A549 (cell line): ENCODE measurements around the gene EXT2. TPM values are rescaled to one million over a fixed set of nuclear protein-coding genes. Genes with fewer than 3 reads are reported as not detected.

ENCODE experiments used
- ATAC-seq, 2 experiments: fragments of 200-7000 bp in 1 of 2; fragments of >200 bp in 1 of 2; cut with Nextera tagmentation in 1 of 2; cut with Tn5 transposase in 1 of 2; 3 replicates each; pipeline versions ENCODE4 v1.8.0 to v1.9.1; 2018 to 2020; ENCODE audit warnings: mild to moderate bottlenecking in 1 of 2, moderate library complexity in 1 of 2
- CTCF ChIA-PET: fragments of 300-600 bp; sonication (Branson Sonifier 250); formaldehyde crosslinking; extraction: SDS; loops from one replicate; lab custom pipeline; 2021; ENCODE audit warnings: antibody characterized with exemption, inconsistent platforms; lab: Yijun Ruan, JAX
- POLR2A ChIA-PET: fragments of 350-600 bp; formaldehyde crosslinking; extraction: SDS; loops from one replicate; lab custom pipeline; 2021; ENCODE audit warnings: antibody characterized with exemption, inconsistent platforms; lab: Yijun Ruan, JAX
- DNase-seq, 2 experiments: peaks; one replicate each; pipeline versions ENCODE4 v3.0.0 to v3.0.0-alpha.2; 2011 to 2016; ENCODE audit warnings: low read depth in 1 of 2, low spot score in 1 of 2
- FAIRE-seq: peaks from 2 replicates; lab custom pipeline; 2011; peaks lifted over from hg19 to GRCh38; lab: Jason Lieb, UNC
- H3K27ac ChIP-seq, 2 experiments: fragments of >200 bp; sonication (Bioruptor Twin); formaldehyde crosslinking; 3 replicates each; pipeline ENCODE4 v1.5.1; 2016 to 2017
- H3K4me1 ChIP-seq: fragments of >200 bp; sonication (Bioruptor Twin); formaldehyde crosslinking; 3 replicates; pipeline ENCODE4 v1.6.1; 2016
- H3K4me2 ChIP-seq: fragments of >200 bp; sonication (Bioruptor Twin); formaldehyde crosslinking; 3 replicates; pipeline ENCODE4 v1.6.1; 2016
- H3K4me3 ChIP-seq: fragments of >200 bp; sonication (Bioruptor Twin); formaldehyde crosslinking; 3 replicates; pipeline ENCODE4 v1.5.1; 2016
- H3K9me3 ChIP-seq: fragments of >200 bp; sonication (Bioruptor Twin); formaldehyde crosslinking; 3 replicates; pipeline ENCODE4 v1.6.1; 2016
- EHF ChIP-seq: fragments of 250-450 bp; sonication (Bioruptor Pico); IDR thresholded peaks from 2 replicates; pipeline ENCODE4 v1.5.0; 2020; ENCODE audit warnings: mild to moderate bottlenecking
- EP300 ChIP-seq, 2 experiments: fragments of >200 bp; sonication (Bioruptor Twin); formaldehyde crosslinking; IDR thresholded peaks; 2 replicates in 1 of 2; 3 replicates in 1 of 2; pipeline ENCODE4 v1.6.1; 2016 to 2017
- ESRRA ChIP-seq: fragments of 150-350 bp; IDR thresholded peaks from 2 replicates; pipeline ENCODE4 v1.6.1; 2014; ENCODE audit warnings: mild to moderate bottlenecking, low read length, borderline replicate concordance
- FOSB ChIP-seq: fragments of 250-450 bp; sonication (Bioruptor Pico); IDR thresholded peaks from 2 replicates; pipeline ENCODE4 v1.5.0; 2020; ENCODE audit warnings: mild to moderate bottlenecking, moderate library complexity
- FOSL2 ChIP-seq, 2 experiments: fragments of 450-650 bp in 1 of 2; fragments of >200 bp in 1 of 2; sonication (Bioruptor Twin) in 1 of 2; formaldehyde crosslinking; IDR thresholded peaks; 2 replicates each; pipeline versions ENCODE4 v1.5.0 to v1.6.1; 2016 to 2020; ENCODE audit warnings: mild to moderate bottlenecking in 1 of 2, moderate library complexity in 1 of 2
- HOXB13 ChIP-seq: fragments of 250-450 bp; sonication (Bioruptor Pico); IDR thresholded peaks from 2 replicates; pipeline ENCODE4 v1.5.0; 2020; ENCODE audit warnings: low read depth, mild to moderate bottlenecking, moderate library complexity
- KDM5A ChIP-seq: fragments of 200-600 bp; sonication (generic); IDR thresholded peaks from 2 replicates; pipeline ENCODE4 v1.6.1; 2016; ENCODE audit warnings: antibody characterized with exemption, mild to moderate bottlenecking
- MYC ChIP-seq: IDR thresholded peaks from 2 replicates; pipeline ENCODE4 v1.6.1; 2012; ENCODE audit warnings: mild to moderate bottlenecking, inconsistent platforms, low read length, improper control_type of control experiment, borderline replicate concordance
- RNF2 ChIP-seq: fragments of 200-600 bp; sonication (generic); IDR thresholded peaks from 2 replicates; pipeline ENCODE4 v1.6.1; 2016; ENCODE audit warnings: low read depth, mild to moderate bottlenecking, antibody characterized with exemption, moderate library complexity, borderline replicate concordance
- SREBF2 ChIP-seq: fragments of 450-650 bp; IDR thresholded peaks from 2 replicates; pipeline ENCODE4 v1.6.1; 2014; ENCODE audit warnings: mild to moderate bottlenecking, moderate library complexity
- TFCP2L1 ChIP-seq: fragments of 250-450 bp; sonication (Bioruptor Pico); IDR thresholded peaks from 2 replicates; pipeline ENCODE4 v1.5.0; 2021; ENCODE audit warnings: mild to moderate bottlenecking
- TP53 ChIP-seq: fragments of 250-450 bp; sonication (Bioruptor Pico); IDR thresholded peaks from 2 replicates; pipeline ENCODE4 v1.5.0; 2021; ENCODE audit warnings: mild to moderate bottlenecking, moderate library complexity
- ZFP36 ChIP-seq: fragments of 450-650 bp; IDR thresholded peaks from 2 replicates; pipeline ENCODE4 v1.6.1; 2014; ENCODE audit warnings: borderline replicate concordance; ENCODE audit not compliant: partially characterized antibody
- WGBS: methylation state at CpG from one replicate; pipeline ENCODE4 v1.1.6; 2017; ENCODE audit errors: missing lambda C conversion rate; 5-methylcytosine and 5-hydroxymethylcytosine counted together
- polyA plus RNA-seq, 4 experiments: library from polyadenylated mRNA; depleted of rRNA in 3 of 4; stranded (reverse); fragments of >200 nt; fragmentation: RNase III in 1 of 4; extraction: RNeasy Plus Mini Kit Qiagen cat#74134 plus additional on column Dnase treatment in 1 of 4; gene quantifications; 2 replicates in 3 of 4; 3 replicates in 1 of 4; pipeline ENCODE4 v1.2.3, GENCODE V29; 2011 to 2017
- TF ChIP-seq, protein P1 (sequence below): IDR thresholded peaks from 2 replicates; pipeline ENCODE4 v1.6.1; 2012; ENCODE audit warnings: low read depth, borderline replicate concordance
- TF ChIP-seq, protein P2 (sequence below): fragments of >200 bp; sonication (Bioruptor Twin); formaldehyde crosslinking; IDR thresholded peaks from 3 replicates; pipeline ENCODE4 v1.6.1; 2016
- TF ChIP-seq, protein P3 (sequence below): fragments of >200 bp; sonication (Bioruptor Twin); formaldehyde crosslinking; IDR thresholded peaks from 2 replicates; pipeline ENCODE4 v1.6.1; 2016
- TF ChIP-seq, protein P4 (sequence below): fragments of 150-350 bp; IDR thresholded peaks from 2 replicates; pipeline ENCODE4 v1.6.1; 2014; ENCODE audit warnings: low read depth, mild to moderate bottlenecking, low read length
- TF ChIP-seq, protein P5 (sequence below): fragments of 200-600 bp; sonication (generic); IDR thresholded peaks from 2 replicates; pipeline ENCODE4 v1.6.1; 2016; ENCODE audit warnings: antibody characterized with exemption, mild to moderate bottlenecking, moderate library complexity
- TF ChIP-seq, protein P6 (sequence below): IDR thresholded peaks from 2 replicates; pipeline ENCODE4 v1.6.1; 2012
- TF ChIP-seq, protein P7 (sequence below): IDR thresholded peaks from 2 replicates; pipeline ENCODE4 v1.6.1; 2012

Gene EXT2
- polyA plus RNA-seq, 2 of the 4 experiments (the other 2 are of a cell fraction), result 56.5 to 77.3 TPM

DNA sequence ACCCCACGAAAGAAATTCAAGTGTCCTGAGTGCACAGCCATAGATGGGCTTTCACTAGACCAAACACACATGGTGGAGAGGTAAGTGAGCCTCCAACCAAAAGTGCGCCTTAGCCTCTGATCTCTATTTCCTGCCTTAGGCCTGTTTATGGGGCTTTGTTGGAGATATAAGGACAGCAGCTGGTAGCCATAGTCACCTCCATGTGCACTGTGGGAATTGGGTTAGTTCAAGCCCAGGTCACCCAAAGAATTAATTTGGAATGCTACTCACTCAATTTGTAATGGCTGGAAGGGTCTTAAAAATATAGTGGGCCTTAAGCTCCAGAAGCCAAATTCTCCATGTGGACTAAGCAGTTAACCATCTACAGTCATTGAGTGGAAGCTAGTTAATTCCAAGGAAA lies 140.8 kb downstream of the EXT2 start:
- POLR2A ChIA-PET, result no interaction called here
- no peaks in the 10 kb centered on the region for H3K9me3 ChIP-seq
- TF ChIP-seq, protein P1, sequence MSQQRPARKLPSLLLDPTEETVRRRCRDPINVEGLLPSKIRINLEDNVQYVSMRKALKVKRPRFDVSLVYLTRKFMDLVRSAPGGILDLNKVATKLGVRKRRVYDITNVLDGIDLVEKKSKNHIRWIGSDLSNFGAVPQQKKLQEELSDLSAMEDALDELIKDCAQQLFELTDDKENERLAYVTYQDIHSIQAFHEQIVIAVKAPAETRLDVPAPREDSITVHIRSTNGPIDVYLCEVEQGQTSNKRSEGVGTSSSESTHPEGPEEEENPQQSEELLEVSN, result no peak
- TF ChIP-seq RNF2 (no peak), SREBF2 (no peak), KDM5A (no peak), TP53 (CRISPR knock-in tag) (no peak), MYC (no peak), FOSB (CRISPR knock-in tag) (no peak), EP300 (IDR thresholded peaks at IDR 0.05) (no peak), ZFP36 (no peak), ESRRA (no peak), HOXB13 (CRISPR knock-in tag) (no peak), EHF (CRISPR knock-in tag) (no peak), FOSL2 (IDR thresholded peaks at IDR 0.05) (no peak), FOSL2 (CRISPR knock-in tag; IDR thresholded peaks at IDR 0.05) (no peak), TFCP2L1 (CRISPR knock-in tag) (no peak)
- TF ChIP-seq, protein P2, sequence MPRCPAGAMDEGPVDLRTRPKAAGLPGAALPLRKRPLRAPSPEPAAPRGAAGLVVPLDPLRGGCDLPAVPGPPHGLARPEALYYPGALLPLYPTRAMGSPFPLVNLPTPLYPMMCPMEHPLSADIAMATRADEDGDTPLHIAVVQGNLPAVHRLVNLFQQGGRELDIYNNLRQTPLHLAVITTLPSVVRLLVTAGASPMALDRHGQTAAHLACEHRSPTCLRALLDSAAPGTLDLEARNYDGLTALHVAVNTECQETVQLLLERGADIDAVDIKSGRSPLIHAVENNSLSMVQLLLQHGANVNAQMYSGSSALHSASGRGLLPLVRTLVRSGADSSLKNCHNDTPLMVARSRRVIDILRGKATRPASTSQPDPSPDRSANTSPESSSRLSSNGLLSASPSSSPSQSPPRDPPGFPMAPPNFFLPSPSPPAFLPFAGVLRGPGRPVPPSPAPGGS, result no peak
- TF ChIP-seq, protein P3, sequence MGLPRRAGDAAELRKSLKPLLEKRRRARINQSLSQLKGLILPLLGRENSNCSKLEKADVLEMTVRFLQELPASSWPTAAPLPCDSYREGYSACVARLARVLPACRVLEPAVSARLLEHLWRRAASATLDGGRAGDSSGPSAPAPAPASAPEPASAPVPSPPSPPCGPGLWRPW, result no peak
- TF ChIP-seq, protein P4, sequence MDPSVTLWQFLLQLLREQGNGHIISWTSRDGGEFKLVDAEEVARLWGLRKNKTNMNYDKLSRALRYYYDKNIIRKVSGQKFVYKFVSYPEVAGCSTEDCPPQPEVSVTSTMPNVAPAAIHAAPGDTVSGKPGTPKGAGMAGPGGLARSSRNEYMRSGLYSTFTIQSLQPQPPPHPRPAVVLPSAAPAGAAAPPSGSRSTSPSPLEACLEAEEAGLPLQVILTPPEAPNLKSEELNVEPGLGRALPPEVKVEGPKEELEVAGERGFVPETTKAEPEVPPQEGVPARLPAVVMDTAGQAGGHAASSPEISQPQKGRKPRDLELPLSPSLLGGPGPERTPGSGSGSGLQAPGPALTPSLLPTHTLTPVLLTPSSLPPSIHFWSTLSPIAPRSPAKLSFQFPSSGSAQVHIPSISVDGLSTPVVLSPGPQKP, result no peak
- TF ChIP-seq, protein P5, sequence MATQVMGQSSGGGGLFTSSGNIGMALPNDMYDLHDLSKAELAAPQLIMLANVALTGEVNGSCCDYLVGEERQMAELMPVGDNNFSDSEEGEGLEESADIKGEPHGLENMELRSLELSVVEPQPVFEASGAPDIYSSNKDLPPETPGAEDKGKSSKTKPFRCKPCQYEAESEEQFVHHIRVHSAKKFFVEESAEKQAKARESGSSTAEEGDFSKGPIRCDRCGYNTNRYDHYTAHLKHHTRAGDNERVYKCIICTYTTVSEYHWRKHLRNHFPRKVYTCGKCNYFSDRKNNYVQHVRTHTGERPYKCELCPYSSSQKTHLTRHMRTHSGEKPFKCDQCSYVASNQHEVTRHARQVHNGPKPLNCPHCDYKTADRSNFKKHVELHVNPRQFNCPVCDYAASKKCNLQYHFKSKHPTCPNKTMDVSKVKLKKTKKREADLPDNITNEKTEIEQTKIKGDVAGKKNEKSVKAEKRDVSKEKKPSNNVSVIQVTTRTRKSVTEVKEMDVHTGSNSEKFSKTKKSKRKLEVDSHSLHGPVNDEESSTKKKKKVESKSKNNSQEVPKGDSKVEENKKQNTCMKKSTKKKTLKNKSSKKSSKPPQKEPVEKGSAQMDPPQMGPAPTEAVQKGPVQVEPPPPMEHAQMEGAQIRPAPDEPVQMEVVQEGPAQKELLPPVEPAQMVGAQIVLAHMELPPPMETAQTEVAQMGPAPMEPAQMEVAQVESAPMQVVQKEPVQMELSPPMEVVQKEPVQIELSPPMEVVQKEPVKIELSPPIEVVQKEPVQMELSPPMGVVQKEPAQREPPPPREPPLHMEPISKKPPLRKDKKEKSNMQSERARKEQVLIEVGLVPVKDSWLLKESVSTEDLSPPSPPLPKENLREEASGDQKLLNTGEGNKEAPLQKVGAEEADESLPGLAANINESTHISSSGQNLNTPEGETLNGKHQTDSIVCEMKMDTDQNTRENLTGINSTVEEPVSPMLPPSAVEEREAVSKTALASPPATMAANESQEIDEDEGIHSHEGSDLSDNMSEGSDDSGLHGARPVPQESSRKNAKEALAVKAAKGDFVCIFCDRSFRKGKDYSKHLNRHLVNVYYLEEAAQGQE, result no peak
- TF ChIP-seq, protein P6, sequence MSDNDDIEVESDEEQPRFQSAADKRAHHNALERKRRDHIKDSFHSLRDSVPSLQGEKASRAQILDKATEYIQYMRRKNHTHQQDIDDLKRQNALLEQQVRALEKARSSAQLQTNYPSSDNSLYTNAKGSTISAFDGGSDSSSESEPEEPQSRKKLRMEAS, result no peak
- TF ChIP-seq, protein P7, sequence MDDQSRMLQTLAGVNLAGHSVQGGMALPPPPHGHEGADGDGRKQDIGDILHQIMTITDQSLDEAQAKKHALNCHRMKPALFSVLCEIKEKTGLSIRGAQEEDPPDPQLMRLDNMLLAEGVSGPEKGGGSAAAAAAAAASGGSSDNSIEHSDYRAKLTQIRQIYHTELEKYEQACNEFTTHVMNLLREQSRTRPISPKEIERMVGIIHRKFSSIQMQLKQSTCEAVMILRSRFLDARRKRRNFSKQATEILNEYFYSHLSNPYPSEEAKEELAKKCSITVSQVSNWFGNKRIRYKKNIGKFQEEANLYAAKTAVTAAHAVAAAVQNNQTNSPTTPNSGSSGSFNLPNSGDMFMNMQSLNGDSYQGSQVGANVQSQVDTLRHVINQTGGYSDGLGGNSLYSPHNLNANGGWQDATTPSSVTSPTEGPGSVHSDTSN, result no peak
- no peak overlapping the region for H3K4me2 ChIP-seq
- DNase-seq (no peak), ATAC-seq (no peak), FAIRE-seq (no peak)
- no peaks in the 10 kb centered on the region for H3K4me1 ChIP-seq
- 86% methylated on average over 2 of the region's 2 CpGs for WGBS
- no peak overlapping the region for H3K4me3 ChIP-seq
- CTCF ChIA-PET, result interaction anchor here (0.6 to 2.8 kb wide), 6 partner anchors 8 to 628 kb away, joined by 3 to 7 read pairs (median 4); no protein-coding TSS in a partner anchor
- H3K27ac ChIP-seq, result no peak overlapping the region
